NCI-H1417 (cell line): ENCODE measurements around the gene NDUFS7.
A peak's percentile ranks its signal among the peaks of the same experiment; 100 is the strongest.
"Not testable (repeated sequence)": the region's sequence is repeated elsewhere in the genome, so short reads cannot be mapped to it uniquely, and the experiment has no call there.

ENCODE experiments used
- DNase-seq, 3 experiments: peaks; one replicate each; lab custom pipeline; 2025; lab: John Stamatoyannopoulos, UW

NDUFS7 gene

DNA sequence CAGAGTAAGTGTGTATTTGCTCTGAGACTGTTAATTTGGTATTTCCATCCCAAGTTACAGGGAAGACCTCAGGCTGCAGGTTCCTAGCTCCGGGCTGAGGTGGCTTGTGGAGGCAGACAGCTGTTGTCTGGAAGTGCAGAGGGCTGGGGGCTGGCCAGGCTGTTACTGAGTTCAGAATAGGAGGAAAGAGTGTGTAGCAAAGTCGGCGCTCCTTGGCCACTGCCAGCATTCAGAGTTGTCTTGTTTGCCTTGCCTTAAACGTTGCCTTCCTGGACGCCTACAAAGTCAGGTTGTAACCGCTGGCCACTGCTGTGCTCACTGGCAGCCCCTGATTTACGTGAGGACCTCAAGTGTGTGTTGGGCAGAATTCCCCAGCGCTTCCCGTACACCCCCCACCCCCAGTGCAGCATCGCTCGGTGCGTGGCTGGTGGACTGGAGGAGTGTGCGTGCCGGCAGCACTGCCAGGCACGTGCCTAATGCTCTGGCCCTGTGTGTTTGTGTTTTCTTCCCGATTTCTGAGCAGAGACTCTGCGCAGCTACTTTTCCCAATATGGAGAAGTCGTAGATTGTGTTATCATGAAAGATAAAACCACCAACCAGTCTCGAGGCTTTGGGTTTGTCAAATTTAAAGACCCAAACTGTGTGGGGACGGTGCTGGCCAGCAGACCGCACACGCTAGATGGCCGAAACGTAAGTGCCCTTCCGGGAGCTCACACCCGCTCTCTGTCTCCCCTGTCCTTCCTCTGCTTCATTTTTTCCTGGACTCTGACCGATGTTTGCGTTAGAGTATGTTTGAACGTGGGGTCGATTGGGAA lies 34.2 kb downstream of the NDUFS7 start:
- no peak for DNase-seq

DNA sequence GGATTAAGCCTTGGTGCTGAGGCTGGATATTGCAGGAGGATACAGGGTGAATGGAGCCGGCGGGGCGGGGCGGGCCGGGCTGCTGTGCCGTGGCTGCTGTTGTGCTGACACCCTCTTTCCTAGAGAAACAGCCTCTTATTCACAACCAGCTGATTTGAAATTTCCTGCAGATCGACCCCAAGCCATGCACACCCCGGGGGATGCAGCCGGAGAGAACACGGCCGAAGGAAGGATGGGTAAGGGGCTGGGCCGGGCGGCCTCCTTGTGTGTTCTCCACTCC lies 34.7 kb downstream of the NDUFS7 start:
- no peak for DNase-seq

DNA sequence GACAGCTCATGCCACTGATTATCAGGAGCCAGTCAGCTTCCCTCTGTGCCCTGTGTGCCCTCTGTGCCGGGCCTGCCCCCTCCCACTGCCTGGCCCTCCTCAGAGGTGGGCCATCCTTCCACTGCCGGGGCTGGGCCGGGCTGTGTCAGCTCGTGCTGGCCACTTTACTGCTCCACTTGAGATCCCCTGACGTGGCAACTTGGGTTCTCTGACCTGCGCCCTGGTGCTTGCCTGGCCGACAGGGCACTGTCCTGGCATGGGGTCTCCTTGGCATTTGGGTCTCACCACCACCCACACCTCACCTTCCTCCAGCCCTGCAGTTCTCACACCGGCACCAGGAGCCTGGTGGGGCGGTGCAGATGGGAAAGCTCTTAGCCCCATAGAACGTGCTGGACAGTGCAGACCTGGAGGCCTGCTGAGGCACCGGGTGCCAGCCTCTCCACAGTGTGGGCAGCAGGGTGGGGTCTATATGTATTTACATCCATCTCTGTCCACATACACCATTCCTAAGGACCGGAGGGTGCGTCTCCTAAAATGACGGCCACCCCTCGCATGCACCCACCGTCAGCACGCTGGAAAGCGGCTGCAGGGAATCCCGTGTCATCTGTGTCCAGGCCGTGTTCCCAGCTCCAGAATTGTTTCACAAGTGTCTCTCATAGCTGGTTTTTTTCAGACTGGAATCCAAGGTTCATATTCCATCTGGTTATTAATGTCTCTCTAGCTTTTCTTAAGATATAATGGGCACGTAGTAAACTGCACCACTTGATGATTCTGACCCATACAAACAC lies 35.4 kb downstream of the NDUFS7 start:
- no peak for DNase-seq

DNA sequence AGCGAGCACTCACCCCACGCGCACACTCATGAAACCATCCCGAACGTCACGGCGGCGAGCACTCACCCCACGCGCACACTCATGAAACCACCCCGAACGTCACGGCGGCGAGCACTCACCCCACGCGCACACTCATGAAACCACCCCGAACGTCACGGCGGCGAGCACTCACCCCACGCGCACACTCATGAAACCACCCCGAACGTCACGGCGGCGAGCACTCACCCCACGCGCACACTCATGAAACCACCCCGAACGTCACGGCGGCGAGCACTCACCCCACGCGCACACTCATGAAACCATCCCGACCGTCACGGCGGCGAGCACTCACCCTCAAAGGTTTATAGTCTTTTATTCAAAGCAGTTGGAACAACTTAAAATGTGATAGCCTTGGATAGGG lies 36.4 kb downstream of the NDUFS7 start:
- not testable (repeated sequence) for DNase-seq

DNA sequence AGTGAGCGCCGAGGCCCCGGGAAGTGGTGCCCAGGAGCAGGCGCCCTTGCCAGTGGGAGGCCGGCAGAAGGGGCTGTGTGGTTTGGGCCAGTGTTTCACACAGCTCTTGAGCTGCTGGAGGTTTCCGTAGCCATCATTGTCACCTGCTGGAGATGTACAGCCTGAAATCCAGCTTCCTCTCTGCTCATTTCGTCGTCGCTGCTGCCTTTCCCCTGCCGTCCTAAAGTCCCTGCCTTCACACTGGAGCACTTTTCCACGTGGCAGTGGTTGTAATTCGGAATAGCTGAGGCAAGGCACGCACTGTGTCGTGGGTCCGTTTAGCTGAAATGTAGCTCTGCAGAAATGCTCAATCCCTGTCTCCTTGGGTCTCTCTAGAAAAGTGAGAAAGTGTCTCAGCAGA lies 36.9 kb downstream of the NDUFS7 start:
- no peak for DNase-seq

DNA sequence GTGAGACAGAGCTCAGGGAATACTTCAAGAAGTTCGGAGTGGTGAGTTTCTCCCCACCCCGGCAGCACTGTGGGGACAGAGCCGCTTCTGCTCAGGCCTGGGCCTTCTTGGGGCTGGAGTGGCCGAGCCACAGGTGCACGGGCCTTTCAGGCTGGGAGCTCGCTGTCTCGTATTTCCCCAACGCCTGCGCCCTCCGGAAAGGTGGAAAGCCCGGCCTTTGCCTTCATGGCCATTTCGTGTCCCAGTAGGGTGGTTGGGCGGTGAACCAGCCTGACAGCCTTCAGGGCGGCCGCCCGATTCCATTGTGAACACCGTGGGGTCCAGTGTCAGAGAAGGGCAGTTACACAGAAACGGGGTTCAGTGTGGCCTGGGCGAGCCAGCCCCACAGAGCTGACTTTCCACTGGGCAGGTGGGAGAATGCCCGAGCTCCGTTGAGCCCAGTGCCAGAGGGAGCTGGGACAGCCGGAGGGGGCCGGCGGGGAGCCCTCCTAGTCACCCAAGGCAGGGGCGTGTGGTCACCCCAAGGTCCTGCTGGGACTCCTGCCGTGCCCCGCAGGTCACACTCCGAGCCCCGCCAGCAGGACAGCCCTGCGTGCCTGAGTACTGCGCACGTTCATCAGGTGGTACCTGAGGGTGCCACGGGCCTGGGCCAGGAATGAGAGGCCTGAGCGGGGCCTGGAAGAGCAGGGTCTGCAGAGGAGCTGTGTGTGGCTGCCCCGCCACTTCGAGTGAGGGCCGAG lies 37.7 kb downstream of the NDUFS7 start:
- no peak for DNase-seq

DNA sequence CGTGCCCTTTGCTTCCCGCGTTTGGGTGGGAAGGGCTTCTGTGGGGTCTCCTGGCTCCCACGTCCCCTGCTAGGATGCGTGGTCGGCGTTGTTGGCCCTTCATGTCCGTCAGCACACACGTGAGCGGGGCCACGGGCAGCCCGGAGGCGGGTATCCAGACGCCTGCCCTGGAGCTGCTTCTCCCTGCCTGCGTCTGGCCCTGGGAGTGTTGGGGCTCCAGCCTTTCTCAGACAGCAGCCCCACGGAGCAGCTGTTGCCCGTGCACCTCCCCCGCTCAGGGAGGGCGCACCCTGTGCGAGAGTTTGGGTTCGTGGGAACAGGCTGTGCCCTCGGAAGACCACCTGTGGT lies 38.2 kb downstream of the NDUFS7 start:
- DNase-seq: no peak

DNA sequence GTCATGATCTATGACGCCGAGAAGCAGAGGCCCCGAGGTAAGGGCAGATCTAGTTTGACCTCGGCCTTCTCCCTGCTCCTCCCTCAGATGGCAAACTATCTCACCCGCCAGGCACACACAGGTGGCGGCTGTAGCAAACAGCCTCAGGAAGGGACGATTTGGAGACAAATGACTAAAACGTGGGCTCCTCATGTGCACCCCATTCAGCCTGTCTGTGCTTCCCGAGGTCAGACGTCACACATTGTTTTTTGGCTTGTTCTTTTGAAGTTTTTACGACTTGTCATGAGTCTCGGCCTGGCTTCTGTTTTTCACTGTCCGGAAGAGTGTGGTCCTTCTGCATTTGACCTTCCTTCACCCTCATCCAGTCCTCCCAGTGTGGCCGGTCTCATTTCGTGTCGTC lies 38.7 kb downstream of the NDUFS7 start:
- no peak for DNase-seq

DNA sequence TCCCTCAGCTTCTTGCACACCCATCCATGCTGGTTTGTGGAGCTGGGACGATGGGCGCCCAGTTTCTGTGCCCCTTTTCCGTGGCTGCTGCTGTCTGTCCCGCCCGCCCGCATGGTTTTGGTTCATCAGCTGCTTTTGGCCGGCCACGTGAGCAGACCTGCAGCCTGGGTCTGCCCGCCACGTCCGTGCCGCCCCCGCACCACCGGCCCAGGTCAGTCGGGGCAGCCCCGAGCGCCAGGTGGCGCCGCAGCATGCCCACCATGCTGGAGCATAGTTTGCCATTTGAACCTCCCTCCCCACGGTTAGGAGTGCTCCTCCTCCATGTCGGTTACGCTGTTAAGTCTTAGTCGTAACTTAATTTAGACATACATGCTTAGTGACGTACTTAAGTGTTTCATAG lies 39.2 kb downstream of the NDUFS7 start:
- DNase-seq: no peak

DNA sequence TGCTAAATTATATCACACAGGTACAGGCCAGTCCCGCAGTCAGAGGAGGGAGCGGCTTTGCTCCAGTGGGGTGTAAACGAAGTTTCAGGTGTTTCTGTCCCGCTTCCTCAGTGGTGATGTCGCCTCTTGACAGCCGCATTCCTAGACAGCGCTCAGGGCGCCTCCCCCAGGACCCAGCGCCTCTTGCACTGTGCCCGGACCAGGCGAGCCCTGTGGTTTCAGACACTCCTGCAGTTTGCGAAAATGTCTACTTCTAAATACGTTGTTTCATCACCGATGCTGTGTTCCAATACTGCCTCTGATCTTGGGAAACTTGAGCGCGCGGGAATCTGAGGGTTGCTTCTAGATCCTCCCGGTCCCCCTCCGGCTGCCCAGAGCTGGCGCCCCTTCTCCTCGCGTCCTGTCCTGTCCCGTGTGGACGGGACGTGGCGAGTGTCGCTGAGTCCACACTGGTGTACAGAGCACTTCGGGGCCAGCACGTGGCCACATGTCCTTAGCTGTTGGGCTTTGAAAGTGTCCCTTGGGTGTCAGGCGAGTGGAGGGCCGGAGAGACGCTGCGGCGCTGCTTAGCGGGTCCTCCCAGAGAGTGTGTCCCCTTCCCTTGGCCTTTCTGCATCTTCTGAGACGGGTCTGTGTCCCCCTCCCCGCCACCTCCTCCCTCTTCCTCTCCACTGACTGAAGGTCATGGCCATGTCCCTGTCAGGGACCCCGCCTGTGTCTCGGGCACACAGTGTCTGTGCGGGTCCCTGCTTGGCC lies 39.9 kb downstream of the NDUFS7 start:
- DNase-seq: no peak

DNA sequence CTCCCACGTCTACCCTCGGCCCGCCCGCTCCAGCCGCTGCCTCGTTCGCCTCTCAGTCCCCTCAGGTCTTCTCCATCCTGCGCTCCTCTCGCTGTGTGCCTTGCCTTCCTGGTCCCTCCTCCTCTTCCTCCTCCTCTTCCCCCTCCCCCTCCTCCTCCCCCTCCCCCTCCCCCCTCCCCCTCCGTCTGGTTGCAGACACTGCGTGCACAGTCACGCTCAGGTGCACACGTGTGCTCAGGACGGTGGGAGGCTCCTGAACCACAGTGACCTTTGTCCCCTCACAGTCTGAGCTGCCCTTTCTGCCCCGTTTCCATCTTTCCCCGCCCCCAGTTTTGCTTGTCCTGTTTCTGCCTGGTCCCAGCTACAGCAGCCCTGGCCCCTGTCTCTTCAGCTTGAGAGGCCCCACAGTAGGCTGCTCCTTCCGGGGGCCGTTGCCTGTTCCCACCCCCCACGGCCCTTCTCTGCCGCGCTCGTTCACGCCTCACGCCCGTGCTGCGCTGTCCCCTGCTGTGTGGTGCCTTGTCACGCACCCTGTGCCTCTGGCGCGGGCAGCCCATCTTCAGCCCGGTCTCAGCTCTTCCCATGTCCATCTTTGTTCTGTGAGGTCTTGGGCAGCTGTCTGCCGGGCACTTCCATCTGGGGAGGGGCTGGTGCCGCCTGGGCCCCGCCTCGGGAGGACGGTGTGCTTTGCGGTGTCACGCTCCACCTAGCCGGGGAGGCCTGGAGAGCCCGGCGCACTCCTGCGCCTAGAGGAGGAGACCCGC lies 40.7 kb downstream of the NDUFS7 start:
- peak in 1 of 3 experiments; percentile 39 for DNase-seq

DNA sequence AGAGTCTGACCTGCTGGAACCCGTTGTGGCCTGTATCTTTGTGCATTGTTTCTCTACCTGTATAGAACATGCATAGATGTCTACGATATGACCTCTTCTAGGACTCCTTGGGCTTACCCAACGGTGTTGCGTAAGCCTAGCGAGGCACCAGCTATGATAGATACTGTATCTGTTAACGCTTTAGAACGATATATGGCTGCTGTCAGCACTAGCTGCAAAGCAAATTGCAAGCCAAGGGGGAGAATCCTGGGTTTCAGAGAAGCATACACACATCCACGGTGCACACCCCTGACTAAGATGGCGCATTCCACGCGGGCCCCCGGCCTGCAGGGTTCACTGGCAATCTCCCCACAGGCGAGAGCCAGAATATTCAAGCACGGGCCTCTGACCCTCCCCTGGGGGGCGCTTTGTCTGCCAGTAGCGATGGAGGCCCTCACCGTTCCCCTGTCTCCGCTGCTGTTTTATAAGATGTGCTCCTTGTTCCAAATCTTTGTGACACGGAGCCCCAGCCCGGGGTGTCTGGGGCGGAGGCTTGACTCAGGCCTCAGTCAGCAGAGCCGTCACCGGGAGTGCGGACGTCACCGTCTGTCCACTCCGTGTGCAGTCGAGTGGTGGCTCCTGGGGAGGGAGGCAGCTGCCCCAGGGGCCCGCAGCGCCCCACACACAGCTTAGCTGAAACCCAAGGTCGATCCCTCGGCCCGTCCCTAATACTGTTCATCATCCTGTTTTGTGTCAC lies 41.6 kb downstream of the NDUFS7 start:
- DNase-seq: no peak

DNA sequence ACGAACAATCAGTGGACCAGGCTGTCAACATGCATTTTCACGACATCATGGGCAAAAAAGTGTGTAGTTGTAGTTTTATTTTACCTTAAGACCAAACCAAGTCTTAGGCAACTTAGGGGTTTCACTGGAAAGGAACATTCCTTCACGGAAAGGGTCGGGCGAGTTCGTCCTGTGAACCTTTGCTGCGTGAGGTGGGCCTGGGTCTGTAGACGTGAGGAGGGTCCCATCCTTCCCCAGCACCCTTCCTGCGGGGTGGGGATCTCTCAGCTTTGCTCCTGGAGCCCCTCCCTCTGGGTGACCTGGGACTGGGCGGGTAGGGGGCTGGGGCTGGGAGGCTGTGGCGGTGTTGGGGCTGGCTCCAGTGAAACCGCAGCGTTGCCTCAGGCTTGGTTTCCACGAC lies 42.2 kb downstream of the NDUFS7 start:
- no peak for DNase-seq

DNA sequence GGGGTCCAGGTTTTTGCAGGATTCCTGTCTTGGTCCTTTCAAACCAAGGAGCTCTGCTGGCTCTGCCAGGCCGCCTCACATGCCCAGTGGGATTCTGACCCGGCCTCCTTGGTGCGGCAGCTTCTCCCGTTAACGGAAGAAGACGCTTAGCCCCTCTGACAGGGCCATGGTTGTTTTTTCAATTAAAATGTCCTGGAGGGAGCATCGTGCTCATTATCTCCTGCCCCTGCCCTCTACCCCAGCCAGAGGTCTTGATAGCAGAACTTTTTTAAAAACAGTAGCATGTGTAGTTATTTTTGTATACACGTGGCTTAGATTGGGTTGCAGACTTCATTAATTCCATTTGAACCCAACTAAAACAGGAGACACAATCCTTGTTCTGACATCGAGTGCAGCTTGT lies 43.0 kb downstream of the NDUFS7 start:
- DNase-seq: no peak

DNA sequence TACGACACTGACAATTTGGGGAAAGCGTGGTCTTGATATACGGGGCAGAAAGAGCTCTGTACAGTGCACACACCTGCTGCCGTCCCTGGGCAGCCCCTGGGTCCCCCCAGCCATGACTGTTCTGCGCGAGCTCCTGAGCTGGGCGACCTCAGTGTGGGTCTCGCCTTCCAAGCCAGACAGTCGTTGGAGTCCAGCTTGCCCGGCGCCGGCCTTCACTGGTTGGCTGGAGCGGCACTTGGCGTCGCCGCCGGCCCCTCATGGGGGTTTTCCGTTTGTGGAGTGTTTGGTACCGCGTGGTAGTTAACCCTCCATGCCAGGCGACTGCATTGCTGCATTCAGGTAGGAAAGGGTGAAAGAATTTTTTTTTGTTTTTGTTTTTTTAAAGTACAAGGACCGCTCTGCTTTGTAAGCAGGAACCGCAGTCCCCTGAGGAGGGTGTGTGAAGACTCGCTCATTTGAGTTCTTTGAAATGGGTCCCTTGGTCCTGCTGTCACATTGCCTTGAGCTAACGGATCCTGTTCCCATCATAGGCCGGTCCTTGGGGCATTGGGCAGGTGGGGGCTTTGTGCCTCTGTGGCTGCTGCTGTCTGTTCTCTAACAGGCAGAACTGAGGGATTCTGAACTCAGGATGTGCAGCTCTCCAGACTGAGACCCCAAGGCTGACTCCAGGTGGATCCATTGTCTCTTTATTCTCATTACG lies 43.7 kb downstream of the NDUFS7 start:
- DNase-seq: no peak

DNA sequence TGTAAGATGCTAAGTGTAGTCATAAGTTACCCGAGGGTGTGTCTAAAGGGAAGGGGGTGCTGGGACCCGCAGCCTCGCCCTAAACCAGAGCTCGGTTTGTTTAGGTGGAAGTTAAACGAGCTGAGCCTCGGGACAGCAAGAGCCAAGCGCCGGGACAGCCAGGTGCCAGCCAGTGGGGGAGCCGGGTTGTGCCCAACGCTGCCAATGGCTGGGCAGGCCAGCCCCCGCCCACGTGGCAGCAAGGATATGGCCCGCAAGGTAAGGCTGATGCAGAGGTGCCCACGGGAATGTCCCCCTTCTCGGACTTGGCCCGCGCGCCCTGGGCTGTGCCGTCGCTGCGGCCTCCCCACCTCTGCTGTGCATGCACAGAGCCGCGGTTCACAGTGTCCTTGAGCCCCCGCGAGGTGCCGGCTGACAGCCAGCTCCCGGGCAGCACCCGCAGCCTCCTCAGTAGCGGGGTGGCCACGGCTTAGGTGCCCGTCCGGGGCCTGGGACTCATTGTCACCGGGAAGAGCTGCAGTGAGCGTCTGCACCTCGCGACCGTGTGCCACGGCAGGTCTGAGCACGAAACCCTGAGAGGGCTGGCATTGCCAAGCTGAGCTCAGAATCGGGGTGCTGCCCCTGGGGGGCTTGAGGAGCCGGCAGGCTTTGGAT lies 45.2 kb downstream of the NDUFS7 start:
- DNase-seq: no peak

DNA sequence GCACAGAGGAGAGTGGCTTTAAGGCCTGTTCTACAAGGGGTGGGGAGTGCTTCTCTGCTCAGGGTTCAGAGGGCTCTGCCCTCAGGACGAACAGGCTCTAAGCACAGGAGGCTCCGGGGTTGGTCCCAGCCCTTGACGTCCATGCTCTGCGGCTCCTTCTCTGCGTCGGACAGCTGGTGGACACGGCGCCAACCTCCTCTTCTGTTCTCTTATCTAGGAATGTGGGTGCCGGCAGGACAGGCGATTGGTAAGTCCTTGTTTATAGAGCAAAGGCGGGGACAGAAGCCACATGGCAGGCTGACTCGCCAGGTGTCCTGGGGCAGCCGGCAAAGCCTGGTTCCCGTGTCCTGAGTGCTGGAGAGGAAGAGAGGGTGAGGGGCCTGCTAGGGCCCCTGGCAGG lies 46.0 kb downstream of the NDUFS7 start:
- DNase-seq: no peak

DNA sequence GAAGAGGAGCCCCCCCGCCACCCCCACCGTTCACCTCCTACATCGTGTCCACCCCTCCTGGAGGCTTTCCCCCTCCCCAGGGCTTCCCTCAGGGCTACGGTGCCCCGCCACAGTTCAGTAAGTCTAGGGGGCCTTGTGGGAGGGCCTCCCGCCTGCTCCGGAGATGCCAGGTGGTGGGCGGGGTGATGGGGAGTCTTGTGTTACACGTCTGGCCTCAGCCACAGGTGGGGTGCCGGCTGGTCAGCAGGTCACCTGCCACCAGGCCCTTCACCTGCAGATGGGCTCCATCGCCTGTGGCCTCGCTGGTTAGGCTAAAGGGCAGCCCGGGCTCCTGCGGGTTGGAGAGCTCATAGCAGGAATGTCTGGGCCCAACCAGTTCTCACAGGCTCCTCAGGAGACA lies 46.5 kb downstream of the NDUFS7 start:
- DNase-seq: no peak

DNA sequence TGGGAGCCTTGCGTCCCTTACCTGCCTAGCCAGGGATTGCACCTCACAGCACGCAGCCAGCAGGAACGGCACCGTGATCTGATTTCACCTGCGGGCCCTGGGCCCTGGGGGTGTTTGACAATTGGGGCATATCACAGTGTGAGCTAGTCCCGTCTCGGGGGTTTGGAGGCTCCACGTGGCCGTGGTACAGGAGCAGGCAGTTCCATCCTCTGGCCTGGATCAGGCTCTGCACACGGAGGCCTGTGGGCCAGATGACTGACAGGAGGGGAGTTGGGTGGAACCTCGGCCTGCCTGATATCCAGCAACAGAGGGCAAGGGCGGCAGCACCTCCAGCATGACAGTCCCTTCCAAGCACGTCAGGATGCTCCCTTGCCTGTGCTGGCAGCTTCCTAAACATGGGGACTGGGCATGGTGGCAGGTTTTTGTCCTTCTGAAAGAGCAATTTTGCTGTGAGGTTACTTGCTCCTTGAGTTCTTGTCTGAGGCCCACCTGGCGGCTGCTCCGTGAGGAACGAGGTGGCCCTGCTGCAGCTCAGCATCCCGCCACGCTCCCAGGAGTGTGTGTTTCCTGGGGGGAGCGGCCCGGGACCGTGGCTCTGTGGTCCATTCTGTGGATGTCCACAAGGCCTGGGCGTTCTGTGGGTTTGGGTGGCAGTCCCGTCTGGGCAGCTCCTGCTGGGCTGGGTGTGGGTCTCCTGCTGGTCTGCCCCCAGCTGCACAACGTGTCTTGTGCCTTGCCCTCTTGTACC lies 48.2 kb downstream of the NDUFS7 start:
- DNase-seq: no peak
